Stimulated activated CD4-positive, alpha-beta T cell treated with anti-CD3 and anti-CD28 coated beads, Interleukin-4, amount 100 ng/mL, for 1 hour (primary cell): ENCODE results near the gene MAPRE3.
"Not testable (repeated sequence)": the region's sequence is repeated elsewhere in the genome, so short reads cannot be mapped to it uniquely, and the experiment has no call there.

Source experiments
- DNase-seq: peaks from one replicate; pipeline ENCODE4 v3.0.0-alpha.2; 2020

The MAPRE3 gene

DNA sequence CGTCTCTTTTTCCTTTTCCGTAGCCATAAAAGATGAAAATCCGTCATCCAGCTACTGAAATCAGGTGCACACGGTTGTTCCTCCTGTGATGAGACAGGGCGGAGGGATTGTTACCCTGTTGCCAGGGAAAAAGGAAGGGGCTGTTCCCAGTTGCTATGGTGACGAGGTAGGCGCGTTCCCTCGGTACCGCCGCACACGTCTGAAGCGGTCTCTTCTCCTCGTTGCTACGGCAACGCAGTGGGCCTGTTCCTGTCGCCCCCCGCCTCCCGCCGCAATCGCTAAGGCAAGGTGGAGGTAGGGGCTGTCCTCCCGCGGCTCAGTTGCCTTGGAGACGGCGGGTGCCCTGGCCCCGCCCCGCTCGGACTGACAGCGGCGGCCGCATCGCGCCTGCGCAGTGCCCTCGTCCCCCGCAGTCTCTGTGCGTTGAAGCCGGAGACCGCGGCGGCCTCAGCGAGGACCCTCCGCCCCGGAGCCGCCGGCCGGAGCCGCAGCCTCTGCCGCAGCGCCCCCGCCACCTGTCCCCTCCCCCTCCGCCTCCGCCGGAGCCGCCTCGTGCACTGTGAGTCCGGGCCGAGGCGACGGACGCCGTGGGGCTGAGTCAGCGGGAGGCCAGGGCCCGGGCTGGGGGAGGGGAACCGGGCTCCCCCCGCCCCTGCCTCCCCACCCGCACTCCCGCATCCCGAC is at the start of gene MAPRE3:
TSS of gene MAPRE3 (plus strand) at position 394 of the 684 bp plus-strand sequence. CDS start 51,582 bp downstream, outside the sequence.
- peak; percentile 82 for DNase-seq

DNA sequence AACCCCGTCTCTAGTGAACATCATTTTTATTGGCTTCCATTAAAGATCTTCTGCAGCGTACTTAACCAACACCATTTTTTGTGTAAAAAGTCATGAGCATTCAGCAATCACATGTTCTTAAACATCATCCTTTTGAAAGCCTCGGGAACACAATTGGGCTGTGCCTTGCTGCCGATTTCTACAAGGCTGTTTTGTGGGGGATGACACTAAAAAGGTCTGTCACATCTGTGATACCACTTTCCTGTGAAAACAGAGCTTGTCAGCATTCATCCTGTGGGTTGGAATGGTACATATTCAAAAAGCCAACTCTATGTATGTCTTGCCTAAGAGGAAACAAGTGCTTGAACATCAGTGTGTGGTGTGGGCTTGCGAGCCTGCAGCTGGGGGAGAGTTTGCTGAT is 49.1 kb upstream of the MAPRE3 start:
- DNase-seq = no peak

DNA sequence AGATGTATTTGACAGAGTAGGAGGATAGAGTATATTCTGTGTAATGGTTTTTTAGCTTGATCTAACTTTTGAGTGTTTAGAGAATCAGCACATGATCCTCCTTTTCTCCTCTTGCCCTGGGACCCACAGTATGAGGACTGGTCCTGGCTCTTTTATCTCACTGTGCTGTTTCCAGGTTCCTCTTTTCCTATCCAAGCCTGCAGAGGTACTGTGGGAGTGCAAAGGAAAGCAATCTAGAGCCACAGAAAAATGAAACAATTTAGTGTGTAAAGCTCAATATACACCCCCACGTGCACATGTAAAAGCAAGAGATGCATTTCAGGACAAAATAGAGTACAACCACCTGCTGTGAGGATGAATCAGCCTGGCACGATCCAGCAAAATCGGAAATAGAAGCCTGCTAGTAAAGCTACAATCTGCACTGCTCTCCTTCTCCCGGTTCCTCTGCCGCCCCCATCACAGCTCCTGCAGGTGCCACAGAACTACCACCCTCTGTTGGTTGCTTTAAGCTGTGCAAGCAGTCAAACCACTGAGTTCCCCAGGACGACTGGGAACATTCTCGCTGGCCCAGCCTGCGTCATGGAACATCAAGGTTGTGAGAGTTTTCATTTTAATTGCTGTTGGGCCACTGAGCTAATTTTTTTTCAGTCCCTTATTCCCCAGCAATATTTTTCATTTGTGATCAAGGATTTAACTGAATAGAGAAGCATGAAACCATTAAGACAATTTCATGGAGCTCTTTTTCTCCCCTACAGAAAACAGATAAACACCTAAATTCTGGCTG is 47.8 kb upstream of the MAPRE3 start:
- DNase-seq = peak; percentile 32

GRCh38 chr2:26923189-26923466 is 47.3 kb upstream of the MAPRE3 start:
- not testable (repeated sequence) for DNase-seq

GRCh38 chr2:26924731-26925099 is 45.7 kb upstream of the MAPRE3 start:
- DNase-seq = no peak

GRCh38 chr2:26925100-26925791 is 45.2 kb upstream of the MAPRE3 start:
- no peak for DNase-seq

GRCh38 chr2:26927221-26927620 is 43.2 kb upstream of the MAPRE3 start:
- DNase-seq = no peak

DNA sequence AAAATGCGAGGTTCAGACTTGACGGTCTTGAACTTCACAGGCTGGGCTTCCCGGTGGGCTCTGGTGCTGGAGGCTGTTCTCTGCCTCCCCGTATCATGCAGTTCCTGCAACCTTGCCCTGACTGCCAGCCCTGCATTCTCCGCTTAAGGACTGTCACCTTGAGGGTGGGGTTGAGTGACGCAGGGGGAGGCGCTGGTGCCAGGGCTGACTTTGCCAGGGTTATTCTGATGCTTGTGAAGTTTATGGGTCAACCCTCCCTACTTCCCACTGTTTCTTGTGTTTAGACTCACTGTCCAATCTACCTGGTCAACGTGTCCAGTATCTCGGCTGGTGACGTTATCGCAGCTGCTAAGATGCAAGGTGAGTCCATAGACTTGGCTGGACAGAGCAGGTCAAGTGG is 37.5 kb upstream of the MAPRE3 start:
- DNase-seq = no peak

DNA sequence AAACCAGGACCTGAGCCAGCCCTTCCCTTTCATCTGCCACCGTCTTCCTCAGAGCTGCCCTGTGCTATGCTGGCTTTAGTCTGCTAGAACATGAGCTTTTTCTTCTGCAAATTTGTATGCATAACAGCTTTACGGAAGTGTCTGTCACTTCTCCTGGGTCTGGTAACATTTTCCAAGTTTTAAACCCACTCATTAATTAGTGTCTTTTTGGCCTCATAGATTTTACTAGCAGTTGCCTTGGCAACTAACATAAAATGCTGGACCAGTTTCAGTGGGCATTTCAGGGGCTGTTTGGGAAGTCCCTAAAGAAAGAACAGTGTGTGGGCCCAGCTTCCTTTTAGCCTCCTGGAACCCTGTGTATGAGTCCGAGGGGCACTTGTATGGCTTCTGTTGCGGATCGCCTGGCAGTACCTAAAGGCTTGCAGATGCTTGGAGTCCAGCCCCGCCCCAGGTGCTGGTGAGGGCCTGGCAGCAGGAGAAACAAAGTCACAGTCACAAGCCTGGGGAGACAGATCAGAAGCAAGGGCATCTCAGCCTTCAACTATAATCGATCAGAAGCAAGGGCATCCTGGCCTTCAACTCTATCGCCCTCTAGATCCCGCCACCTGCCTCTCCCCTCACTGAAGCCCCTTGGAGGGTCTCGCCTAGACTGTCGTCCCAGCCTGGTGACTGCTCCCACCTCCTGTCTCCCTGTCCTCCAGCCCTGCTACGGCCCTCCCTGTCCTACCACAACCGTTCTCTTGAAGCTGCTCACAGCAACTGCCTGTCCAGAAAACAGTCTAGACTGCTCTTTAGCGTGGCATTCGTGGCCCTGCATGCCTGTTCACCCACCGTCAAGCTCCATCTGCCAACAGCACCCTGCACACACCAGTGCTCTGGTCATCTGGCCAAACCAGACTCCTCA is 36.8 kb upstream of the MAPRE3 start:
- no peak for DNase-seq

DNA sequence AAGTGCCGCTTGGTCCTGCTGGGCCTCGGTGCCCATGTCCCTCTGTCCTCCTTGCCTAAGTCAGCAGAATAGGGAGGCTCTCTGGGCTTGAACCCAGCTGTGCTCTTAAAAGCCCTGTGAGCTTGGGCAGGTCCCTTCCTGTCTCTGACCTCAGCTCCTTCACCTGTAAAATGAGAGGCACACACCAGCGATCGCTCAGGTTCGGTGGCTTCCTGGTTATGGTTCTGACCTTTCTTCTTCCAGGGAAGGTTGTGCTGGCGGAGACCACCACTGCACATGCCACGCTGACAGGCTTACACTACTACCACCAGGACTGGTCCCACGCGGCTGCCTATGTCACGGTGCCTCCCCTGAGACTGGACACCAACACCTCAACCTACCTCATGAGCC is 36.1 kb upstream of the MAPRE3 start:
- DNase-seq = no peak

DNA sequence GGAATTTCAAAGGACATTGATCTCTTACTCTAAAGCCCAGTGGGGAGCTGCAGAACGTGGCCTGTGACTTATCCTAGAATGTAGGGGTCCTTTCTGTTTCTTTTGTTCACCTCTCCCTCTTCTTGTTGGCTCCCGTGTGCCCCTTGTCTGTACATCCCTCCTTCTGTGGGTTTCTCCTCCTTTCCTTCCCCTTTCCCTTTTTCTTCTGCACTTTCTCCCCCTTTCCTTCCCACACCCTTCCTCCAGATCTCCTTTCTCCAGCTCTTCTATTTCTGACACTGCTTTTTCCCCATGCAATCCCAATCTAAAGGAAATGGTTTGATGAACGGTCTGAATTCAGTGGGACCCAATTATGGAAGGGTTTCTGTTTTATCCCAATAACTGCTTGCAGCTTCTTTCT is 35.5 kb upstream of the MAPRE3 start:
- DNase-seq = no peak

DNA sequence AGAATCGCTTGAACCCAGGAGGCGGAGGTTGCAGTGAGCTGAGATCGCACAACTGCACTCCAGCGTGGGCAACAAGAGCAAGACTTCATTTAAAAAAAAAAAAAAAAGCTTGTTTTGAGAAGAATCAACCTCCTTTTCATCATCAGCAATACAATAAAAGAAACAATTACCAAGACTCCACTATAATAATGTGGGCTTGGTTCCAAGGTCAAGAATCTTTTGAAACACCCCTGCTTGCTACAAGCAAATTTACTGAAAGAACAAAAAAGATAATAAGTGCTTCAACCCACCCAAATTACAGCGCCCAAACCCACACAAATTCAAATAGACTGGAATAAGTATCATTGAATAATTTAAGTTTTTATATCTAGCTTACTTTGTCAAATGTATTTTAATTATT is 33.6 kb upstream of the MAPRE3 start:
- no peak for DNase-seq

- no peak for DNase-seq
Observed at GRCh38 chr2:26938399-26939118, 31.9 kb upstream of the MAPRE3 start.

DNA sequence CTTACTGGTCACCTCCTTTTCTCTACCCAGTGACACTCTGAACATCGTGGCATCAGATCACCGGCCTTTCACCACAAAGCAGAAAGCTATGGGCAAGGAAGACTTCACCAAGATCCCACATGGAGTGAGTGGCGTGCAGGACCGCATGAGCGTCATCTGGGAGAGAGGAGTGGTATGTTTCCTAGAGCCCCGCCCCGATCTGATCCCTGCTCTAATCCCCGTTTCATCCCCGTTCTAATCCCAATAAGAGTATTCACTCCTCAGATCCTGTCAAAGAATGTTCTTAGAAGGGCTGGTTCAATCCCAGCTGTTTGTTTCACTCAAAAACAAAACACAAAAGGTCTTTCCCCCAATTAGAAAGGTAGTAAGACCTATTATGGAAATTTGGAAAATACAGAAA is 30.4 kb upstream of the MAPRE3 start:
- no peak for DNase-seq

GRCh38 chr2:26941486-26941885 is 29.0 kb upstream of the MAPRE3 start:
- no peak for DNase-seq

DNA sequence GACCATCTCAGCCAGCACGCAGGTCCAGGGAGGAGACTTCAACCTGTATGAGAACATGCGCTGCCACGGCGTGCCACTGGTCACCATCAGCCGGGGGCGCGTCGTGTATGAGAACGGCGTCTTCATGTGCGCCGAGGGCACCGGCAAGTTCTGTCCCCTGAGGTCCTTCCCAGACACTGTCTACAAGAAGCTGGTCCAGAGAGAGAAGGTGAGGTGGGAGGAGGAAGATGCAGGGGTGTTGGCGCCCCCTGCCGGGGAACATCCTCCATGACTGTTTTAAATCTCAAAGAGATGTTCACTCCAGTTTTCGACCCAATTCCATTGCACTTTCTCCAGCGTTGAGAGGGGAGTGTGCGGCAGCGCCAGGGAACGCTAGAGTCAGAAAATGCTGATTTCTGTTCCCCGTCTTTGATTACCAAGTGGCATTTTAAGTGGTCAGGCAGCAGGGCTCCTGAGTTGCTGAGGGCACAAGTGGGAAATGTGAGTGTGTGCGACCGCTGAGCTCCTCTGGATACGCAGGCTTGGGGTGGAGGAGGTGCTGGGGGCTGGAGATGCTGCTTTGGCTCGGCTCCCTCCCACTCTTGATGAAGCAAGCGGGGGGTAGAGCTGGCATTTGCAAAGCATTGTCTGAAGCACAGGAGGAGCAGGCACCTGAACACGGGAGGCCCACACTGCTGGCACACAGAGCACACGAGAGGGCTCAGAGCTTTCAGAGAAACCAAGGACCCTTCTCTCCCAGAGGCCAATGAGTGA is 27.7 kb upstream of the MAPRE3 start:
- DNase-seq = peak; percentile 68

DNA sequence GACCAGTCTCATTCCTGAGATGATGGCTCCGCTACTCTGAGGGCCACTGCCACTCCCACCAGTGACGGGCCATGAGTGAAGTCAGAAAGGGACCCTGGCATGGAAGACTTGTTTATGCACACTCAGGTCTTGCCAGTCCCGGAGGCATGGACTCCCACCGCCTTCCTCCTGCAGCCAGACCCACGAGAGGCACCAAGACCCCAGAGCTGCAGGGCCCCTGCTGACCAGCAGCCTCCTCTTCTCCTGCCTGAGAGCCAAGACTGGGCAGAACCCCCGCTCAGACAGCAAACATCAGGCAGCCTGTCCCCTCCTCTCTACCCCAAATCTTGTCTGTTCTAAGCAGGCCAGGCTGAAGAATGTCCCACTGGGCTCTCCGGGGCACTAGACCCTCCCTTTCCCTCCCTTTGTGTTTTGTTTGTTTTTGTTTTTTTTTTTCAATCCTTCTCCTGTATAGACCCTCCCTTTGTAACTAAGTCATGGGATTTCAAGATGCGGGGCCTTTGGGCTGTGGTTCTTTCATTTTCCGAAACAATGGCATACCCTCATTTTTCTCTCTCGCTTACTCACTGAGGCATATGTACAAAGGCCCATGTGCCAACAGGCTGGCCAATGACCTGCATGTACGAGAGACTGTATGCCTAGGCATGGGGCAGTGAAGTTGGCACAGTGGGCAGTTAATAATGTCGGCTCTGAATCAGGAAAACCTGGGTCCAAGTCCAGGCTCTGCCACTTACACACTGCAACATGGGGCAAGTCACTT is 24.3 kb upstream of the MAPRE3 start:
- DNase-seq = no peak

DNA sequence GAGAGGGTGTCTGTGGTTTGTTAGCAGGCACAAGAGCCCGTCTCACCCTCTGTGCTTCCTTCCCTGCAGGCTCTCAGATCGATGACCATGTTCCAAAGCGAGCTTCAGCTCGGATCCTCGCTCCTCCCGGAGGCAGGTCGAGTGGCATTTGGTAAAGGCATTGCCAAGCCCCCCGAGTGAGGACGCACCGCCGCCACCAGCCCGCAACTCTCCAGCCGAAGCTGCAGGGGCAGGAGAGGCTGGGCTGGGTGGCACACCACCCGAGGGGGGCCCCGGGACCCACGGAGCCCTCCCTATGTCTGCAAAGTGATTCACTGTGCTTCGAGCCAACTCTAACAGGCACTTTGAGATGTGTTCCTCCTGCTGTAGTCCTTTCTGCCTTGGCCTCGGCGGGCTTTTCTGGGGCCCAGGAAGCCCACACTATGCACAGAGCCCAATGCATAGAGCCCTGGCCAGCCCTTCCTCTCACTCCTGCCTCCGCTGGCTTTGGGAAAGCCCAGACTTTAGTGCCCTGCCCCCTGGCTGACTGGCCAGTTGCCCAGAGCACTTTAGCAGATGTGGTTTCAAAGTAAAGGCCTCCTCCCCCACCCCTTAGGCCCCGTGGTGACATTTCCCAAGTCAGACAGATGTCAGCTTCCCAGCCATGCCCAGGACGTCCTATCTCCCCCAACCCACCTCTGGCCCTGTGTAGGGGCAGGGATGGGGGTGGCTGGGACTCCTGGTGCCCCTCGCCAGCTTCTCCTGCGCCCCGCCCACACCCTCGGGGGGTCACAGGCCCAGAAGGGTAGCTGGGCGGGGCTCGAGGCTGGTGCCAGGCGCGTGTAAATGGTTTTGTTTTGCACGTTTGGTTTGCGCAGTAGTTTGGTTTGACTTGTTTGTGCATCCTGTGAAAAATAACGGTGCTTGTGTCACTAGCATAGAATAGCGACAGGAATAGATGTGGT is 23.3 kb upstream of the MAPRE3 start:
- no peak for DNase-seq

- no peak for DNase-seq
Observed at GRCh38 chr2:26948800-26949199, 21.6 kb upstream of the MAPRE3 start.

DNA sequence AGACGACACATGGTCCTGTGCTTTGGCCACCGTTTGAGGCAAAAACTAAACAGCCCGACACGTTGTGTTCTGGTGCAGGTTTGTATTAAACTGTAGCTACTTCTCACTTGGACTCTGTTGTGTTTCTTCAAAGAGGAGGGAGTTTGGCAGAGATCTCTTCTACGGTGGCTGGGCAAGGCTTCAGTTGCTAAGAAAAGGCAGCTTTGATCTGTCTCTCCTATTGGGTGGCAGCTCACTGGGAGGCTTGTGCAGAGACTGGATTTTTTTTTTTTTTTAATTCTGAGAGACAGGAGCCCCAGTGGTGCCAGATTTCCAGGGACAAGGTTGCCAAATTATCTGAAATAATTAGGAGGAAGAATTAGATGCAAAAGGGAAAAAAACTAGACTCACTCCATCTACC is 20.2 kb upstream of the MAPRE3 start:
- no peak for DNase-seq
